Measurements from ENCODE around the gene CIB4.

CIB4 gene

GRCh38 chr2:26606847-26607190 lies 34.3 kb downstream of the CIB4 start:
- DNase-seq (ENCODE audit: low spot score): no peak

DNA sequence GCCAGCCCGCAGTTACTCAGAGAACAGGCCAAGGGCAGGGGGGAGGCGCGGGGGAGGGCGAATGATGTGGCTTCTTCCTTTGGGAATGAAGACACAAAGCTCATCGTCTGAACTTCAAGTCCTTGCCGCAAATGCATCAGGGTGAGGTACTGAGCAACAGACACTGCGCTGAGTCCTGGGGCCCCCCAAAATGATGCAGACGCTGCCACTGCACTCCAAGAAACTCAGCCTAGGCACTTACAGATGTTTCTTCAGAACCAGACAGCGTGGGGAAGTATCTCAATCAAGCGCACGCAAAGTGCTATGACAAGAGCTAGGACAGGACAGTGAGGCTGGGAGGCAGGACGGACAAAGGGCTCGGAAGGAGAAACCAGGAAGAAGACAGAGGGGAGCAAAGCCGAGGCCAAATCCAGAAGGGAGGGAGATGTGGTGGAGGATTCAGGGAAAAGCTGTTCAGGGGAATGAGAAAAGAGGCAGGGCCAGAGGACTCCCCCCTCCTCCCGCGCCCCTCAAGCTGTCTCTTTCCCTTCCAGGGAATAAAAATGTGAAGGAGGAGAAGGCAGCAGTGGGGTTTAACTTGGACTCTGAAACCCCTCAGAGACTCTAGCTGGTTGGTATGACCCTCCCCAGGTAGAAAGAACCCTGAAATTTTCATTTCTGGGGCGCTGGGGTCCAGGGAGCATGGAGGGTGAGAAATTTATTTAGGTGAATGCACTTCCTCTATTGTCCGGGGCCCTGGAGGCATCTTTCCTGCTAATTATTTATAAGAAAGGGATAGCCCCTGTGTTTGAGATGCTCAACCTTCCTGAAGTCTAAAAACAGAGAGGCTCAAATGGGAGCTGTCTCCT lies 34.9 kb downstream of the CIB4 start:
- no peak for DNase-seq (ENCODE audit: low spot score)

DNA sequence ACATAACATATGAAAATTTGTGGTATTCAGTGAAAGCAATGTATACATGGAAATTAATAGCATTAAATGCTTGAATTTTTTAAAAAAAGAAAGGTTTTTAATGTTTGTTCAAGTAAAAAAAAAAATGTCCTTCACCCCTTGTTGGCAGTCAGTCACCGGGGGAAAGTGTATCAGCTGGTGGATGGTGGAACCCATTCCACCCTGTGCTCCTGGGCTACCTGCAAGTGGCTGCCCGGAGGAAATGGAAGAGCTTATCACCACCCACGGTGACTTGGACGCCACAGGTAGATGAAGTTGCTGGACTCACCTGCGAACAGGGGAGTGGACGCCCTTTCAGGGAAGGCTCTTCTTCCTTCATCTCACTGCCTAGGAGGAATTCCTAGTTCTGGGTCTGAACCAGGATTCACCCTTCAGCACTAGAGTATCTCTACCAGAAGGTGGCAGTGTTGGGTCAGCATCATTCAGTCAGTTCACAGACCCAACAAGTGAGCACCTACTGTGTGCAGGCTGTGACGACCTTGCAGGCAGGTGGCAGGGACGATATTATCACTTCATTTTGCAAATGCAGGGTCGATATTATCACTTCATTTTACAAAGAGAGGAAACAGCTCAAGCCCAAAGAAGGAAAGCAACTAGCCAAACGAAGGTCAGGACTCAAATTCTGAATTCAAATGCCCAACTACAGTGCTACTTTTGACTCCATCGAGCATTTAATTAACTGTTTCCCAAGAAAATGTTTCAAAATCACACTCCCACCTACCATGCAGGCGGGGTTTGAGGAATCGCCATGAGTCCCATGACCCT lies 35.8 kb downstream of the CIB4 start:
- DNase-seq (ENCODE audit: low spot score): peak; percentile 27

- DNase-seq (ENCODE audit: low spot score): no peak
These were observed 38.6 kb downstream of the CIB4 start for GRCh38 chr2:26602575-26602974.

GRCh38 chr2:26599387-26599786 lies 41.8 kb downstream of the CIB4 start:
- DNase-seq (ENCODE audit: low spot score): no peak

GRCh38 chr2:26598996-26599373 lies 42.2 kb downstream of the CIB4 start:
- DNase-seq (ENCODE audit: low spot score): no peak

- no peak for DNase-seq (ENCODE audit: low spot score)
These were observed 42.7 kb downstream of the CIB4 start for GRCh38 chr2:26598336-26598995.

- DNase-seq (ENCODE audit: low spot score): no peak
These were observed 44.0 kb downstream of the CIB4 start for GRCh38 chr2:26597197-26597596.

DNA sequence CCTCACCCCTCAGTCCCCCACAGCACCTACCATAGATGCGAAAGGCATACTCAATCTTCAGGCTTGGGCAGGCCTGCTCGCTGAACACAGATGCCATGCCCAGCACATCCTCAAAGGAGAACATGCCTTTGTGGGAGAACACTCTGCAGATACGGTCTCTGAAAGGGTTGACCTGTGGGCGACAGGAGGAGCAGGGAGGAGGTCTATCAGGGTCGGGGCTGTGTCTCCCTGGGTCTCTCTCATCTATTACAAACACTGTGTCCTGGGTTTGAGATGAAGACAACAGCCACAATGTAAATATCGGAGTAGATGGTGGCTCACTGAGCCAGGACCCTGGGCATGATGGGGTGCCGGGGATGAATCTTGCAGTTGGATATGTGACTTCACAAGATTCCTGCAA lies 46.0 kb downstream of the CIB4 start:
- no peak for DNase-seq (ENCODE audit: low spot score)

DNA sequence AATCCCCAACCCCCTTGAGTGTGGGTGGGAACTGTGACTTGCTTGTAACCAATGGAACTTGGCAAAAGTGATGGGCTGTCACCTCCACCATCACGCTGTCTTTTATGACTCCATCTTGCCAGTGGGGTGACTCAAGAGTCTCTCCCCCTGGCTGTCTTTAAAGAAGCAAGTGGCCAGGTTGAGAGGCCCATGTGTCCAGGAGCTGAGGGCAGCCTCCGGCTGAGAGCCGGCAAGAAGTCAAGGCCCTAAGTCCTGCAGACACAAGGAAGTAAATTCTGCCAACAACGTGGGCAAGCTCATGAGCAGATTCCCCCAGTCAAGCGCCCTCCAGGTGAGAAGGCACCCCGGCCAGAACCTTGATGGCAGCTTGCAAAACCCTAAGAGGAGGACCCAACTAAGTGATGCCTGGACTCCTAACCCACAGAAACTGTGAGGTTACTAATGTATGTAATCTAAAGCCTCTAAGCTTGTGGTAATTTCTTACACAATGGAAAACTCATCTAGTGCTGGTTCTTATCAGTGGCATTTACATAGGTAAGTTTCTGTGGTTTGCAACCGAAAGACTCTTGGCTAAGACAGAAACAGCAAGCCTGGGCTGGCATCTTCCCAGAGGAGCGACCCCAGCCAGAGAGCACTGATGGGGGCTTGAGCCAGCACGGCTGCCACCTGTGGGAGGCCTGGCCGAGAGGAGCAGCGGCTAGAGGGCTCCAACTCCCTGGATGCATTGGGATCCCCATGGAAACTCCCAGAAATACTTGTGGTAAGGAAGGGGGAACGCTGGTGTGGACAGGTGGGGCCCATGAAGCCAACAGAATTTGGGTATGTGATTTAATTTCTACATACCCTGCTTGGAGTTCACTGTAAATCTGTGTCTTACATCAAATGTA lies 49.3 kb downstream of the CIB4 start:
- no peak for DNase-seq (ENCODE audit: low spot score)

DNA sequence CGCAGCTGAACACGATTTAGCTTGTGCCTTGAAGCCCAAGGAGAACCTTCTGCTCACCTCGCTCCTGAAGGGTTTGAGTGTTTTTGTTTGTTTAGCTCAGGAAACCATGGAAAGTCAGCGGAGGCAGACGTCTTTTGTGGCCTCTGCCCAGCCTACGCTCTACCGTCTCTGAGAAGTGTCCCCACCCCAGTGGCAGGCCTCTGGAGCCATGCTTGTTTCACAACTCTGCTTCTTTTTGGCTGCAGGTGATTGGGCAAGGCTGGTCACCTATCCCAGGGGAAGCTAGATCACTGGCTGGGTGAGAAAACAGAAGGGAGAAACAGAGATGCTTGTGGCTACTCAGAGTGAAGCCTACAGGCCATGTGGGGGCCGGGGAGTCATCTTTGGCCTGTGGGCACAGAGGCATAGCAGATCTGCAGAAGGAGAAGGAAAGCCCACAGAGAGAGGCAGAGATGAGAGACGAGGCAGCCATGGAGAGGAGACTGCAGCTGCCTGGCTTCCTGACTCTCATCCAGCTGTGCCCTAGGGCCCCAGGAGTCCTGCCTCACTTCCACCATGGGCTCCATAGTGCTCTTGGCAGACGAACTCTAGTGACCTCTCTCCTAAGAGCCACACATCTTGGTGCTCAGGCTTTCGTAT lies 50.1 kb downstream of the CIB4 start:
- no peak for DNase-seq (ENCODE audit: low spot score)

- DNase-seq (ENCODE audit: low spot score): no peak
These were observed 50.7 kb downstream of the CIB4 start for GRCh38 chr2:26590508-26590907.

DNA sequence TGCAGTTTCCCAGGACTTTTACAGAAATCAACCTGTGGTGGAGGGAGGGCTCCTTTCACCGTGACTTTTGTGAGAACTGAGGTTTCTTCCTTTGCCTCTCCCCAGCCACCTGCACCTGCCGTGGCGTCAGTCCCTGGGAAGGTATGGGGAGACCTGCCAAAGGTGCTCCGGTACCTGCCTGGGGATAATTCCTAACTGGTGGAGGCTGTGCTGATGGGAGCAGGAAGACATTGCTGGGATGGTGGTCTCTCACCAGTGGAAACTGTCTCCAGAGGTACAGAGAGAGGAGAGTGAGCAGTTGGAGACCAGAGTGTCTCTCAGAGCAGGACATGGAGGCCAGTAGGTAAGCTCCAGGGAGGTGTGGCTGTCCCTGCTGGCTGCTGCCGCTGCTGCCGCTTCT lies 52.6 kb downstream of the CIB4 start:
- DNase-seq (ENCODE audit: low spot score): no peak

GRCh38 chr2:26587994-26588393 lies 53.2 kb downstream of the CIB4 start:
- DNase-seq (ENCODE audit: low spot score): no peak

DNA sequence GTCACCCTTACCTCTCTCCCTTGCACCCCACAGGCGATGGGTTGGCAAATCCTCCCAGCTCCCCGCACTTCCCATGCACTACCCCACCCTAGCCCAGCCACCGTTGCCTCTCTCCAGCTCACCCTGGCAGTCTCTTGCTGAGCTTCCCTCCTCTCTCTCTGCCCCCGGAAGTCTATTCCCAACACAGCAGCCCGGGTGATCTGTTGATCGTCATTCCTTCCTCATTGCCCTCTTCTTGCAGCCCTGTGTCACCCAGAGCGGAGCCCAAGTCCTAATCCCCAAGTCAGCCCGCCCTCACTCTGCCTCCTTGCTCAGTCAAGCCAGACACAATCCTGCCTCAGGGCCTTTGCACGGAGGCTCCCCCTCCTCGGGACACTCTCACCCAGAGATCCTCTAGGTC lies 55.2 kb downstream of the CIB4 start:
- no peak for DNase-seq (ENCODE audit: low spot score)

- no peak for DNase-seq (ENCODE audit: low spot score)
These were observed 56.1 kb downstream of the CIB4 start for GRCh38 chr2:26585100-26585499.

DNA sequence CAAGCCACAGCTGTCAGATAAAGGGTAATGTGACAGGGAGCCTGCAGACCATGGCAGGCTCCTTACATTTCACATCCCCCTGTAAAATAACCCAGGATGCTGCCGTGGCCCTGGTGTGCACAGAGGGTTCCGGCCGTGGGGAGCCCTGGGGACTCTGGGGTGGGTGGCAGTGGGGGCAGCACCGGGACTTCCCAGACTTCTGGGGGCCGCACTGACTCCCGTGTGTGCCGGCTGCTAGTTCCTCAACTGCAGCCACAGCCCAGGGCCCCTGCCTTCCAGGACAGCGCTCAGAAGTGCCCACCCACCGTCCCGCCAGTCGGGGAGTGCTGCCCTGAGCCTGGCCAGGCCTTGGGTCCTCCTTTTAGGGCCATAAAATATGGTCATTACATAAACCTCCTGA lies 56.5 kb downstream of the CIB4 start:
- no peak for DNase-seq (ENCODE audit: low spot score)

DNA sequence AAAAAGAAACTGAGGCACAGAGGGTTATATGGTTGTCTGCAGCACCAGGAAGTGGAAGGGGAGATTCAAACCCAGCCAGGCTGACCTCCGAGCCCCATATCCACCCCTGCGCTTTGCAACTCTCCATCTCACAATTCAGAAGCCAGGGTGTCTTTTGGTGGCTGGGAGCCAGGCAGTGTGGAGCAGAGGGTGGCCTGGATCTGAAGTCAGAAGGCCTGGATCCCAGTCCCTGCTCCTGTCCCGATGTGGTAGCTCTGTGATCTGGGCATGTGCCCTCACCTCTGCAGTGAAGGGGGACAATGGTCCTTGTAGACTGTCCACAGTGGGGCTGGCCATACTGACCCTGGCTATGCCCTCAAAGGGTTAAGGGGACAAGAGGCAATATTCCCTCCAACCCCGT lies 57.0 kb downstream of the CIB4 start:
- no peak for DNase-seq (ENCODE audit: low spot score)

DNA sequence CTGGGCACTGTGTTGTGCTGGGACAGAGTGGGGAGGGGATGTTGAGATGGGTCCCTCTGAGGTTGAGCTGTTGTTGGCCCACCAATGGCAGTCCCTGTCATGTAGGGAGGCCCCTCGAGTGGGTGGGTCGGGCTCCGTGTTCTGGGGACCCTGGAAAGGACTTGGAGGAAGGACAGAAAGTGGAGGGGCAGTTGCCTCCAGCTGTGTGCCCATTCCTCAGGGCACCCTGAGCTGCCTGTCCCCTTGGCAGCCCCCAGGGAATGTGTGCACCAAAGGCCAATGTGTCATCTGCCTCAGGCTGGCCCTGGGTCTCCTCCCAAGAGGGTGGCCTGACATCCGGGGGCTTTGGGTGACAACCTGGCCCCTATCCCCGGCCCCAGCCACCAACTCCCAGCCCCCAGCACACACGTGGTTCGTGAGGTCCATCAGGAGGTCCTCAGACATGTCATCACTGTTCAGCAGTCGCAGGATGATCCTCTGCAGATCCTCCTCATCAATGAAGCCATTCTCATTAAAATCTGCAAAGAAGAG lies 57.7 kb downstream of the CIB4 start:
- no peak for DNase-seq (ENCODE audit: low spot score)

DNA sequence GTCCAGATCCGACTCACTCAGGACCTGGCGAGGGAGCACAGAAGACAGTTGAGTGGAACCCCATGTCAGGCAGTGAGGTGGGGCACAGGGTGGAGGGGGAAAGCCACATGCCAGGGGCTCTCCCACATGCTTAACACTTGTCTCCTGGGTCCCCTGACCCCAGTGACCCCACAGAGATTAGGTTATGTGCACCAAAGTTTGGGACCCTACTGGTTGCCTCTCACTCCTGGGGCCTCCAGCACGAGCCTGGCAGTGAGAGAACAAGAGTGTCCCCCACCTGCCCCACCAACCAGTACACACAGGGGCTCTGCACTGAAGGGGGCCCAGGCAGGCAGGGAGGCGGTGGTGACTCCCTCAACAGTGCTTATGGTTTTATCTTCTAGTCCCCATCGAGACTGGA lies 58.3 kb downstream of the CIB4 start:
- no peak for DNase-seq (ENCODE audit: low spot score)
